DMS79 (cell line): ENCODE measurements around the gene TUBB4A.

Experiments used
- DNase-seq: peaks from one replicate; lab custom pipeline; 2025; lab: John Stamatoyannopoulos, UW

The TUBB4A gene

GRCh38 chr19:6466526-6467248 lies 35.4 kb downstream of the TUBB4A start:
- DNase-seq, result no peak

- no peak for DNase-seq
Measured at GRCh38 chr19:6465663-6466062, 36.4 kb downstream of the TUBB4A start.

GRCh38 chr19:6465006-6465405 lies 37.1 kb downstream of the TUBB4A start:
- DNase-seq, result no peak

GRCh38 chr19:6464070-6464873 lies 37.8 kb downstream of the TUBB4A start, which contains the start of gene CRB3:
Gene CRB3, plus strand, starts transcription at chr19:6464271. Its CDS starts 431 bp downstream, at chr19:6464702.
- DNase-seq, result peak; percentile 87

- peak; percentile 91 for DNase-seq
Measured at GRCh38 chr19:6460099-6460884, 41.8 kb downstream of the TUBB4A start.

GRCh38 chr19:6459262-6460098 lies 42.6 kb downstream of the TUBB4A start, which contains the start of gene SLC25A23:
Gene SLC25A23, minus strand, starts transcription at chr19:6459792. Its CDS starts 164 bp downstream, at chr19:6459628.
- peak; percentile 12 for DNase-seq

GRCh38 chr19:6458695-6459261 lies 43.3 kb downstream of the TUBB4A start:
- DNase-seq, result no peak

- DNase-seq, result no peak
Measured at GRCh38 chr19:6457958-6458694, 44.0 kb downstream of the TUBB4A start.

GRCh38 chr19:6455924-6456323 lies 46.2 kb downstream of the TUBB4A start:
- DNase-seq, result no peak

GRCh38 chr19:6453951-6454565 lies 48.1 kb downstream of the TUBB4A start:
- DNase-seq, result no peak

- no peak for DNase-seq
Measured at GRCh38 chr19:6452899-6453298, 49.2 kb downstream of the TUBB4A start.

GRCh38 chr19:6452223-6452614 lies 49.9 kb downstream of the TUBB4A start:
- no peak for DNase-seq

GRCh38 chr19:6451583-6452222 lies 50.4 kb downstream of the TUBB4A start:
- DNase-seq, result no peak

GRCh38 chr19:6450166-6450565 lies 51.9 kb downstream of the TUBB4A start:
- DNase-seq, result no peak

- DNase-seq, result no peak
Measured at GRCh38 chr19:6448045-6448444, 54.1 kb downstream of the TUBB4A start.

GRCh38 chr19:6446452-6446851 lies 55.7 kb downstream of the TUBB4A start:
- no peak for DNase-seq
